IMR-90 (cell line): ENCODE data around the gene FAM227B. TPM values are rescaled to one million over a fixed set of nuclear protein-coding genes. Genes with fewer than 3 reads are reported as not detected.
"Not testable (repeated sequence)": the region's sequence is repeated elsewhere in the genome, so short reads cannot be mapped to it uniquely, and the experiment has no call there.

Experiments used
- ATAC-seq: fragments of 200-7000 bp; cut with Tn5 transposase; 2 replicates; pipeline ENCODE4 v1.9.1; 2020; ENCODE audit warnings: low read depth, mild to moderate bottlenecking, moderate library complexity
- BruUV-seq: library from RNA; stranded (reverse); fragments of 400-500 nt; replicated peaks from 2 replicates; lab custom pipeline; 2021; lab: Mats Ljungman, UMichigan
- CTCF ChIA-PET: fragments of 300-600 bp; formaldehyde crosslinking; extraction: SDS; loops from one replicate; lab custom pipeline; 2021; ENCODE audit warnings: antibody characterized with exemption; lab: Yijun Ruan, JAX
- POLR2A ChIA-PET: fragments of 300-600 bp; sonication (Branson Sonifier 250); formaldehyde crosslinking; loops from one replicate; lab custom pipeline; 2022; ENCODE audit warnings: antibody characterized with exemption; ENCODE audit not compliant: unreplicated experiment; lab: Charles Lee
- DNase-seq: peaks from one replicate; pipeline ENCODE4 v3.0.0; 2013
- H2AFZ ChIP-seq: replicated peaks from 2 replicates; pipeline ENCODE3; 2013; ENCODE audit warnings: low read length, mild to moderate bottlenecking; ENCODE audit not compliant: poor library complexity
- H2AK5ac ChIP-seq: 2 replicates; pipeline ENCODE4 v1.6.1; 2013; ENCODE audit warnings: low read depth, low read length, inconsistent platforms
- H2AK9ac ChIP-seq: replicated peaks from 2 replicates; pipeline ENCODE3; 2013; ENCODE audit warnings: mild to moderate bottlenecking, low read depth, low read length, moderate library complexity; ENCODE audit not compliant: poor library complexity
- H2BK120ac ChIP-seq: 2 replicates; pipeline ENCODE4 v1.6.1; 2013; ENCODE audit warnings: low read depth, low read length, inconsistent platforms
- H2BK15ac ChIP-seq: 3 replicates; pipeline ENCODE4 v1.6.1; 2013; ENCODE audit warnings: low read depth, low read length, inconsistent platforms
- H2BK20ac ChIP-seq: 2 replicates; pipeline ENCODE4 v1.6.1; 2013; ENCODE audit warnings: low read depth, mild to moderate bottlenecking, inconsistent platforms, low read length, moderate library complexity
- H2BK5ac ChIP-seq: 2 replicates; pipeline ENCODE4 v1.6.1; 2013; ENCODE audit warnings: mild to moderate bottlenecking, low read depth, low read length, inconsistent platforms; ENCODE audit not compliant: poor library complexity, severe bottlenecking
- H3K14ac ChIP-seq: replicated peaks from 2 replicates; pipeline ENCODE4 v1.6.1; 2013; ENCODE audit warnings: low read depth, low read length, inconsistent platforms
- H3K18ac ChIP-seq: 2 replicates; pipeline ENCODE4 v1.6.1; 2013; ENCODE audit warnings: low read depth, low read length, control low read depth
- H3K23ac ChIP-seq: 2 replicates; pipeline ENCODE4 v1.6.1; 2013; ENCODE audit warnings: low read depth, low read length, inconsistent platforms
- H3K27ac ChIP-seq: 2 replicates; pipeline ENCODE4 v1.5.1; 2013; ENCODE audit warnings: mild to moderate bottlenecking, control low read depth, low read length; ENCODE audit not compliant: insufficient read depth
- H3K27me3 ChIP-seq: 2 replicates; pipeline ENCODE4 v1.6.1; 2013; ENCODE audit warnings: low read length; ENCODE audit not compliant: control insufficient read depth, insufficient read depth
- H3K36me3 ChIP-seq: 2 replicates; pipeline ENCODE4 v1.6.1; 2013; ENCODE audit warnings: low read length, mixed read lengths; ENCODE audit not compliant: control insufficient read depth, insufficient read depth
- H3K4ac ChIP-seq: 2 replicates; pipeline ENCODE4 v1.6.1; 2013; ENCODE audit warnings: low read depth, low read length, inconsistent platforms
- H3K4me1 ChIP-seq: 2 replicates; pipeline ENCODE4 v1.6.1; 2013; ENCODE audit warnings: low read length, mixed read lengths; ENCODE audit not compliant: control insufficient read depth, insufficient read depth
- H3K4me2 ChIP-seq: 2 replicates; pipeline ENCODE4 v1.6.1; 2013; ENCODE audit warnings: low read depth, mild to moderate bottlenecking, control low read depth, low read length, moderate library complexity
- H3K4me3 ChIP-seq: 2 replicates; pipeline ENCODE4 v1.5.1; 2013; ENCODE audit warnings: low read depth, mild to moderate bottlenecking, control low read depth, low read length, moderate library complexity; ENCODE audit not compliant: insufficient read depth
- H3K56ac ChIP-seq: 2 replicates; pipeline ENCODE4 v1.6.1; 2013; ENCODE audit warnings: low read length, inconsistent platforms; ENCODE audit not compliant: insufficient read depth; ENCODE audit errors: extremely low read depth
- H3K79me1 ChIP-seq, 2 experiments: 2 replicates each; pipeline ENCODE4 v1.6.1; 2013; ENCODE audit warnings: low read length in 2 of 2, inconsistent platforms in 1 of 2, low read depth in 1 of 2
- H3K9ac ChIP-seq: 2 replicates; pipeline ENCODE4 v1.6.1; 2013; ENCODE audit warnings: low read depth, low read length, control low read depth
- H3K9me1 ChIP-seq: 2 replicates; pipeline ENCODE4 v1.6.1; 2013; ENCODE audit warnings: low read length, inconsistent platforms; ENCODE audit not compliant: insufficient read depth
- H3K9me3 ChIP-seq: 2 replicates; pipeline ENCODE4 v1.6.1; 2013; ENCODE audit warnings: low read length; ENCODE audit not compliant: control insufficient read depth, insufficient read depth
- H4K20me1 ChIP-seq: 2 replicates; pipeline ENCODE4 v1.6.1; 2013; ENCODE audit warnings: low read length, inconsistent platforms; ENCODE audit not compliant: insufficient read depth
- H4K5ac ChIP-seq: 2 replicates; pipeline ENCODE4 v1.6.1; 2013; ENCODE audit warnings: mild to moderate bottlenecking, low read depth, low read length, control low read depth
- H4K8ac ChIP-seq, 2 experiments: 2 replicates each; pipeline ENCODE4 v1.6.1; 2013; ENCODE audit warnings: low read depth in 2 of 2, low read length in 2 of 2, control low read depth in 1 of 2, inconsistent platforms in 1 of 2
- H4K91ac ChIP-seq: 2 replicates; pipeline ENCODE4 v1.6.1; 2013; ENCODE audit warnings: low read depth, low read length, inconsistent platforms; ENCODE audit not compliant: insufficient read depth
- CTCF ChIP-seq: conservative IDR thresholded peaks from 2 replicates; pipeline ENCODE4 v1.5.1; 2012; ENCODE audit warnings: mild to moderate bottlenecking, low read depth, low read length, improper control_type of control experiment
- WGBS, 2 experiments: methylation state at CpG; one replicate each; pipeline versions ENCODE4 v1.1.5 to v1.1.7; 2013; ENCODE audit warnings: missing lambda C conversion rate in 2 of 2; ENCODE audit not compliant: insufficient read length in 1 of 2; ENCODE audit errors: extremely low coverage in 2 of 2; 5-methylcytosine and 5-hydroxymethylcytosine counted together
- dilution Hi-C: fragments of 300-500 bp; cut with HindIII; formaldehyde crosslinking; loops from one replicate; pipeline ENCODE4 v1.14.3; 2018; ENCODE audit warnings: low sequenced_read_pairs; ENCODE audit not compliant: unreplicated experiment
- in situ Hi-C: fragments of 300-500 bp; cut with MboI; formaldehyde crosslinking; loops from 3 replicates; pipeline ENCODE4 v1.14.3; 2019; ENCODE audit warnings: low sequenced_read_pairs, inconsistent platforms, mixed read lengths
- intact Hi-C: fragments of 100-400 bp; cut with micrococcal nuclease; formaldehyde crosslinking; loops from 2 replicates; pipeline ENCODE4 v1.10.0; 2022
- polyA plus RNA-seq, 3 experiments: library from polyadenylated mRNA; depleted of rRNA; stranded (reverse); fragments of >200 nt; gene quantifications; 2 replicates each; pipeline ENCODE4 v1.2.3, GENCODE V29; 2012; ENCODE audit warnings: low replicate concordance in 1 of 3
- total RNA-seq: library from RNA; depleted of rRNA; stranded (reverse); fragments of >200 nt; gene quantifications from 2 replicates; pipeline ENCODE4 v1.2.3, GENCODE V29; 2012

The FAM227B gene
- total and polyA plus RNA-seq, 2 of the 4 experiments (the other 2 are of a cell fraction), result 1.8 to 3.0 TPM

GRCh38 chr15:49471248-49471647, 149.4 kb downstream of the FAM227B start:
- H2AK9ac ChIP-seq, H2AK5ac ChIP-seq, H3K27me3 ChIP-seq, H4K20me1 ChIP-seq, H3K9me3 ChIP-seq, DNase-seq, H2AFZ ChIP-seq, ATAC-seq, H3K4ac ChIP-seq, H4K91ac ChIP-seq, POLR2A ChIA-PET, intact Hi-C loops, H2BK20ac ChIP-seq, H3K9me1 ChIP-seq, H2BK120ac ChIP-seq, H3K4me2 ChIP-seq, BruUV-seq, H3K9ac ChIP-seq, H3K23ac ChIP-seq, H3K18ac ChIP-seq, H4K5ac ChIP-seq, CTCF ChIA-PET, dilution Hi-C loops, H3K4me1 ChIP-seq, H3K4me3 ChIP-seq, H3K14ac ChIP-seq, in situ Hi-C loops, H3K56ac ChIP-seq, H3K27ac ChIP-seq: not testable (repeated sequence)
- Histone ChIP-seq H4K8ac (peak overlapping the region in 1 of 2 experiments; percentile 42; a peak in 1 of 4 replicates), H3K36me3 (peaks cover 16% of the 10 kb centered on the region), H3K79me1 (peaks cover 12 to 16% of the 10 kb centered on the region in 2 experiments), H2BK5ac (peak overlapping the region; percentile 14), H2BK15ac (peak overlapping the region; percentile 33; the same call in 1 of the 3 replicates)
- peak; percentile 27; the same call in 1 of the 2 replicates for TF ChIP-seq CTCF
- WGBS, 2 experiments, result no CpG with 5 or more reads among the region's 4 CpGs
